Activated CD4-positive, alpha-beta T cell treated with anti-CD3 and anti-CD28 coated beads, Interleukin-2, Interleukin-4, amounts not matched to agents 100 ng/mL and 50 ng/mL, durations not matched to agents 16 hours and 8 hours (primary cell): Measurements from ENCODE around the gene KRT74.

Experiments used
- DNase-seq: peaks from one replicate; pipeline ENCODE4 v3.0.0-alpha.2; 2020; ENCODE audit warnings: low spot score

KRT74 gene

DNA sequence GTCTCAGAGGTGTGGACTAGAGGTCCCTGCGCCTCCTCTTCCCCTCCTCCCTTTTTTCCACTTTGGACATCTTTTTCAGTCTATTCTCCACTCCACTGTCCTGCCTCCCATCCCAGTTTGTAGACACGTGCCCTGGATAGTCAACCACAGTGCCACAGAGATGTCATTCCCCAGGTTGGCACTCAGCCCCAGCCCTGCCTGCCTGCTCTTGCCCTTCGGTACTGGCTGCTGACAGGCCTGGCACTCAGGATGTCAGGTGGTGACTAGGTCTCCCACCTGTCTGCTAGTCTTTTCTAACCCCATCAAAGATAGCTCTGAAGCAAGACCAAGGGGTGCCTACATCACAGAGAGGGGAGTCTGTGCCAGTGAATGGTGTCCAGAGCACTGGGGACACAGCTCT, 36.5 kb downstream of the KRT74 start:
- no peak for DNase-seq

DNA sequence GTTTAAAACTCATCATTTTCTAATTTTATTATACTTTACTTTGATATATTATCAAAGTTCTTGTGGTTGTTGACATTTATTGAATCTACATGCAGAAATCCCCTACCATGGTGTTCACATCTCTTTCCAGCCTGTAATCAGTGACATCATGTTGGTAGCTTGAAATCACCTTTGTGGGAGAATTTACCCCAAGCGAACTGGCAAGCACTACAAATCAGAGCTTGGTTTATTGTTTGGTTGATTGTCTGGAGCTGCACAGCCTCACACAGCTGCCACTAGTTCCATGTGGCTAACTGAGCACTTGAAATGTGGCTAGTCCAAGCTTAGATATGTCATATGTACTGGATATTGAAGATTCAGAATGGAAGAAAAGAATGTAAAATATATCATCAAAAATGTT, 38.1 kb downstream of the KRT74 start:
- no peak for DNase-seq

DNA sequence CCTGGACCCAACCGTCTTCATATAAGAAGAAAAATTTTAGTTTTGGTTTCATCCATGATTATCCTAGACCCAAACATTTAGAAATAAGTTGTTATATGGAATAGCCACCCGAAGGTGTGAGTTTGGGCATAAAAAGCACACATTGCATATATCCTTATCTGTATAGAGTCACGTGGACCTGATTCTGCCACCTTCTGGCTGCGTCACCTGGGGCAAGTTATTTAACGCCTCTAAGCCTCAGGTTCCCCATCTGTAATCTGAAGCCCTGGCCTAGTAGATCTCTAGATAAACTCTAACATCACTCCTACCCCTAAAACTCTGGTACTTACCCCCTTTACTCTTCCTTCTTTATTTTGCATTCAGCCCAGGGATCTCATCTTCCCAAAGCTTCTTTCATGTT, 39.2 kb downstream of the KRT74 start:
- no peak for DNase-seq

DNA sequence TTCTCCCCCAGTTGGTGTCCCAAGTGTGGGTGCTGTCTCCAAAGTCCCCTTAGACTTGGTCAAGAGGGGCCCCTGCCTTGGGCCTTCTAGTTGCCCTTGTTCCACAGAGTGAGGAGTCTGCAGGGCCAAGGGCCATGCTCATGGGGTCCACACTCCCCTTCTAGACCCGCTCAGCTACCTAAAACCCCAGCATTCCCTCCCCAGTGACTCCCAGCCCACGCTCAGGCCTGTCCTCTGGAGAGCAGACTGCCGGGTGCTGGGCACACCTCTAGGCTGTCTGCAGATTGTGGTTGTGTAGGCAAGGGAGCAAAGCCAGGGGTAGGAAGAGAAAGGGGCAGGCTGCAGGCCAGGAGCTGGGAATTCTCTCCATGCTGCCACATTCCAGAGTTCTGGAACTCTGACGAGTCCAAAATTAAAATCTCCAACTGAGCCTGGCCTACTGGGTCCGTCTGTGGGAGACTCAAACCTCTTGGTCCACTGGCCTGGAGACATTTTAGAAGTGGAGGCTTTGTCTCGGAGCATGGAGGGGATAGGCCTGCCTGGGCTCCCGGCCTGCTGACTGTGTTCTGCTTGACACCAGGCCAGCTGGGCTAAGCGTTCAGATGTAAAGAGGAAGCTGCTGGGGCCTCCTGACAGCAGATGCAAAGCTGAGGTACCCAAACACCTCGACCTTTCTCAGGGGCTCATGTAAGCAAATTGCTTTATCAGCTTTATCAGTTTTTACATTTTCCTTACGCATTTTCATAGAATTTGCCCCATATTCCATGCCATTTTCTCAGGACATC, 39.8 kb downstream of the KRT74 start:
- no peak for DNase-seq

DNA sequence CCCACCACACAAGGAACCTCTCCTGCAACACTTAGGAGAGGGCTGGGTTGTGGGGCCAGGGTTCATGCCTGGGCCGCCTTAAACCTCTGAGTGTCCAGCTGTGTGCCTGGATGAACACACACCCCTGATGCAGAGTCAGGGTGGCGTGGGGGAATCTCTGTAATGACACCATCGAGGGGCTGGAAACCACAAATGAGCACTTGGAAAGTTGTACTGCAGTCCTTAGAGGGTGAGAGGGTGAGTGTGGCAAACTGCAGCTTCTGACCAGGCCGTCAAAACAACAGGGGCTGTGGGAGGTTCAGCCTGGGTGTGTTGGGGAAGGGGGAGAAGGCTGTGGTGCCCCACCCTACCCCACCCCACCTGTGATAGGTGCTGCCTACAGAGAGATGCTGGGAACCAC, 41.0 kb downstream of the KRT74 start:
- no peak for DNase-seq

DNA sequence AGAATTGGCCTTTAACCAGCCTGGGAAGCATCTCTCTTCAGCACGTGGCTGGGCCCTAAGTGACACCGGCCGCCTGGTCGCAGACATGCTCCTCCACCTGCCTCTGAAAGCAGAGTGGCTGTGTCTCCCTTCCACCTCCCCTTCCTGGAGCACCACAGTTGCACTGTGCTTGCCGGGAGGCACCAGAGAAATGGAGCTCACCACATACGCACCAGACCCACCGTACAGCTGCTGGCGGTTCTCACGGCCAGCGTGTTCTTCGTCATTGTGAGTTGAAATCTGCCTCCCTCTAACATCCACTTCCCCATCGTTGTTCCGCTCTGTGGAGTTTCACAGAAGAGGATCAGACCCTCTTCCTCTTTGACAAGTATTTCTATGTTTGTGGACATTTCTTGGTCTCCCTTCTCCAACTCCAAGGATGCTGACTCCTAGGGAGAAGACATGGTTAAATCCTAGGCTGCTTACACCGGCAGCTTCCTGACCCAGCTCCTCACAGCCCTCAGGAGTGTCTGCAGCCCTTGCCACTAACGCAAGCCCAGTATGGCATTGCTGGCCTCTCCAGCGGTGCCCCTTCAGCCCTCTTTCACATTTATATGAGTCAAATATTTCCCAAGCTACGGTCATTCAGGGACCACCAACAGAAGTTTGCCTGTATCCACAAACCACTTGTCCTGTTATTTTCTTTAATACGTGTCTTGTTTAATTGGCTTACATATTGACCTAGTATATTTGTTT, 41.9 kb downstream of the KRT74 start:
- DNase-seq: no peak

DNA sequence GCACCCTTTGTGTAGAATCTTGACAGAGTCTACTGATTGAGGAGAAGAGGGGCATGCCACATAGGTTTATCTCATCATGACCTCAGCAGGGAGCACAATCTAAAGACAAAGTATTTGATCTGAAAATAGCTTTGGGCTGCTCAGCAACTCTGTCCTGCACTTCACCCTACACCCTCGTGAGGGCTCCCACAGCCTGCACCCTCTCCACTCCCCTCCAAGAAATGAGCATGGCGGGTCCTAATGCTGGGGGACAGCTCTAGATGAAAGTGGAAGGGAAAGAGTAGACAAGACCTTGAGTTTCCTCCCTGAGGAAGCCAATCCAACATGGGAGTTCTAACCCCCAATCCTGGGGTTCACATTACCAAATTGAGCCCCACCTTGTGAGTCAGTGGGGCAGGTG, 42.7 kb downstream of the KRT74 start:
- no peak for DNase-seq

DNA sequence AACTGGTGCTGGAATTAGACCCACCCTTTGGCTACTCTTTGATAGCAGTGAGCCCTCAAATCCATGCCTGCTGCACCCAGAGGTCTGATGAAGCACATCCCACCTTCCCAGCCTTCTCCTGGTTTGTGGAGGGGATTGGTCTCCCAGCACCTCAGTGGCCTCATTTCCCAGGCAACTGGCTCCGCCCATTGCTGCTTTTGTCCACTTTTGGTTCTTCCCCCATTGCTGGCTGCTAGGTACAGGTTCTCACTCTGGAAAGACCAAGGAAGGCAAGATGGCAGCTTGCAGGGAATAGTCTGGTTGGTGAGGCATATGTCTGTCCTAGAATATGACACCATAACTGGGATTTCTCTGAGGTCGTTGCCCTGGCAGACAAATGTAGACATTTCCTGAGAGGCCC, 43.3 kb downstream of the KRT74 start:
- no peak for DNase-seq

DNA sequence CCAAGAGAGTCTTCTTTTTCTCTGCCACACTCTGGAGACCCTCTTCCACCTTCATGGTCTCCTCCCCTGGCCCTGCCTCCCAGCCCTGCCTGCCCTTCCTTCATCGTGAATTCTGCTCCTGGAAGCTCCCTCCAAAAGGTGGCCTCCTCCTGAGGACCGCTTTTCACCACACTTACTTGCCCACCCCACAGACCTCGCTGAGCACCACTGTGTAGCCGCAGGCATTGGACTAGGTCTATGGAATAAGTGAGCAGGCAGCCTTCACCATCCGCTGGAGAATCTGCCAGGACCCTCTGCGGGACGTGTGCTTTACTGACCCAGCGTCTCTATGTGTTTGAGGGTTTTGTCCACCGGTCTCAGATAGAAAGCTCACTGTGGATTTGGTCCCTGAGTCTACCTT, 43.8 kb downstream of the KRT74 start:
- no peak for DNase-seq

DNA sequence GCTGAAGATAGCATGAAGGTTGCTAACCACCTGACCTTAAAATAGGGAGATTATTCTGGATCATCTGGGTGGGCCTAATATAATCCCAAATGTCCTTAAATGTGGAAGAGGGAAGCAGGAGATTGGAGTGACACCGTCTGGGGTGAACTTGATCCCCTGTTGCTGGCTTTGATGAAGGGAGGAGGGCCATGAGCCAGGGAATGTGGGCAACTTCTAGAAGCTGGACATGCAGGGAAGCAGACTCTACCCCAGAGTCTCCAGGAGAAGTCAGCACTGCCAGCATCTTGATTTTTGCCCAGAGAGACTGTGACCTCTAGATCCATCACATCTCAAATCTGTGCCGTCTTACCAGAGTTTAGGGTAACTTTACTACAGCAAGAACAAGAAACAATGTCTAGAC, 44.2 kb downstream of the KRT74 start:
- no peak for DNase-seq

DNA sequence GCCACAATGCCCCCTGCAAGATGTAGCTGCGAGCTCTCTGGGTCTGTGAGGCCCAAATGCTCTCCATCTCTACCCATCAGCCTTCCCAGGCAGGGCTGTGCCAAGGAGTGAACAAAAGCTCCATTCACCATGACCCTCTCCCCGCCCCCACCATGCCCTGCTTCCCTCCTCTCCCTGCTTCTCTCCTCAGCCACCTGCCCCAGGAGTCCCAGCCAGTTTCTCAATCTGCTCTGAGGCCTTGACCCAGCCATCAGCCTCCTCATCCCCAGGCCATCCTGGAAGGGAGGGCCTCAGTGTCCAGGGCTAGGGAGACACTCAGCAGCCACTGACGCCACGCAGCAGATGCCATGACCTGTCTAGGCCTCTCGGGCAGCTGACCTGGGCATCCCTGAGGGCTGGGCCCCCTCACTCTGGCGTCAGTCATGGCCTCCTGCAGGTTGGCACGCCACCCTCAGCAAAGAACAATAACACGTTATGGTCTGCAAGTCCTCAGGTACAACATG, 45.0 kb downstream of the KRT74 start:
- no peak for DNase-seq

DNA sequence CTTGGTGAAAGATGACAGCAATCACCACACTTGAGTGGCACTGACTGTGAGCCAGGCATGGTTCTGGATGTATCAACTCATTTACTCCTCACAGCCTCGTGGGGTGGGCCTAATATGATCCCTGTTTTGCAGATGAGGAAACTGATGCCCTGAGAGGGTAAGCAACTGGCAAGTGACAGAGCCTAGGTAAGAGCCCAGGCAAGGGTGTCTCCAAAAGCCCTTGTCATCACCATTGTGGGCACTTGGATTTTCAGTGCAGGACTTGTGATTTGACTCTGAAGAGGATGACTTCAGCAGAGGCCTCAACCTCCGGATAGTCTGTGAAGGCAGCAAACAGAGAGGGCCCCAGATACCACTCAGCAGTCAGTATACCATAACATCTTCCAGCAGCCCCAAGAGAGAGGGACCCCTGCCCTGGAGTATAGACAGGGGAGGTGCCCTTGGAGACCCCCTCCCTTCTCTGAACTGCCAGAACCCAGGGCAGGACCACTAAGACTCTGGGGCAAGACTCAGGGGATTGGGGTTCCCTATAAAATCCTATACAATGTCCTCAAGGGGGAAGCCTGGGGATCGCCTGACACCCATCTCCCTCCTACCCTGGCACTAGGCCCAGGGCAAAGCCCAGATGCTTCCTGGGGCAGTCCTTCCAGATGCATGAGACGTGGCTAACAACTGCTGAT, 46.4 kb downstream of the KRT74 start:
- DNase-seq: no peak

DNA sequence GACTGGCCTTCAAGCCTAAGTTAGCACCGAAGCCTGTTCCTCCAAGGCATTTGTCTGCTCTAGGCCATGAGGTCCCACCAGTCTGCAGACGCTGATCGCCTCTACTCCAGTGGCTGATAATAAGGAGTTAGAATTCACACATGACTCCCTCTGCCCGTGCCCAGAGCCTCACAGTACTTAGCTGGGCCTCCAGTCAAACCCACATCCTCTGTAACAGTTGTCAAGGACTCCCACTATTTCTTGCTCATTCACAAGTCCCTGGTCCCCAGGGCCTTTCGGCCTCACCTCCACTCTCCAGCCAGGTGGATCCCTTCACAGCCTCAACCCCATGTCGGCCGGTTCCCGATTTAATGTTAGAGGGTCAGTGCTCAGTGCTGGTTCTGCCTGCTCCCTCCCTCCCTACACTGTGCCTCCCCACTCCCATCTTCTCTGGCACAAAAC, 47.1 kb downstream of the KRT74 start:
- DNase-seq: no peak

DNA sequence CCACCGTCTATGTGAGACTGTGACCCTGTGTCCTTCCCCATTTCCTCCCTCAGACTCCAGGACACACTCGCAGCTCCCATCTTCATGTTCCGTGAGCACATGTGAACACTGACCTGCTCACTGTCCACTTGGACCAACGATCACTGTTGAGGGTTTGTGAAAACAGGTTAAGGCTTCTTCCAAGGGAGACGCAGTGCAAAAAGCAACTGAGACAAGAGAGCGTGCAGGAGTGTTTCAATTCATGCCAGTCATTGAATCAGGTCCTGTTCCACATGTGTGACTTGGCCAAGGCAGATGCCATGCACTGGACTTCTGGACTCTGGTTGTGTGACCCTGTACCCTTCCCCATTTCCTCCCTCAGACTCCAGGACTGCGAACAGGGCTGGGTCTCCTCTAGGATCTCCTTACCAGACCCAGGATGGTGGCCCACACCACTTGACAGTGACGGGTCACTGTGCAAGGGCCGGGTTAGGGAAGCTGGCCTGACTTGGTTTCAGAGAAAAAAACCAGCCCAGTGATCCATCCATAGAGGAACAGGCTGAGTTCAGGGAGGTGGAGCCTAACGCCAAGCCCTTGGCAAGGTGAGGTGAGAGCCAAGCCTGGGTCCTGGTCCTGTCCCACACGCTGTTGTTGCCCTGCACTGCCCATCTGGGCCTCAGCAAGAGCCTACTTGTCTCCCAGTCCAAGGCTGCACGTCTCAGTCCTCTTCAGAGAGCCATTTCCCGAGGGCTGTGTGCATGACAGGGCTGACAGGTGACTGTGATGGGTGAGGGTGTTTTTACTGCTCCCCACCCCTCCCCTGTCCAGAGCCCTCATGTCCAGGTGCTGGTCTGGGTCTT, 47.8 kb downstream of the KRT74 start:
- DNase-seq: no peak

DNA sequence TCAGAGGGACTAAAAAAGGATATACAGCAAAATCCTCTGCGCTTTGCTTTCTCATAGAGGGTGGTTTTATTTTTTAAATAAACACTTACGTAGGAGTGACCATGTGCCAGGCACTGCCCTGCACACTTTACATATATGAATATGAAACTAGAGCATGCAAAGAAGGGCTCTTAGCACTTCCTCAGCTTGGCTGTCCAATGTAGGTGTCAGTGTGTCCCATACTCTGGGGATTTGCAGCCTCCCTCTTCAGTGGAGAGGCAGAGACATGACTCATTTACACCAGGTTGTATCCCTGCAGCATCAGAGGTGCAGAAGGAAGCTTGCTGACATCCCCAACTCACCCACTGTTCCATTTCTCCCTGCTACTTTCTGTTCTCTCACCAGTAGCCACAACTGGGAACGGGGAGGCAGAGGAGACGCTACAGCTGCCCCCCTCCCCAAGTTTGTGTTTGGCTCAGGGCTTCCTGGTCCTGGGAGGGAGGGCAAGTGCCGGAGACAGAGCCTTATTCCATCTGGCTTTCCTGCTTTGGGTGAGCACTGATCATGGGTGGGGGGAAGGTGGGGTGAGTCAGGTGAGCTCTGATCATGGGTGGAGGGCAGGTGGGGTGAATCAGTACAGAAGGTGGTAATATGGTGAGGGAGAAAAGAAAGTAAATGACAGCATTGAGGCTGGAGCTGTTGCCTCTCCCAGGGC, 48.6 kb downstream of the KRT74 start:
- DNase-seq: no peak

DNA sequence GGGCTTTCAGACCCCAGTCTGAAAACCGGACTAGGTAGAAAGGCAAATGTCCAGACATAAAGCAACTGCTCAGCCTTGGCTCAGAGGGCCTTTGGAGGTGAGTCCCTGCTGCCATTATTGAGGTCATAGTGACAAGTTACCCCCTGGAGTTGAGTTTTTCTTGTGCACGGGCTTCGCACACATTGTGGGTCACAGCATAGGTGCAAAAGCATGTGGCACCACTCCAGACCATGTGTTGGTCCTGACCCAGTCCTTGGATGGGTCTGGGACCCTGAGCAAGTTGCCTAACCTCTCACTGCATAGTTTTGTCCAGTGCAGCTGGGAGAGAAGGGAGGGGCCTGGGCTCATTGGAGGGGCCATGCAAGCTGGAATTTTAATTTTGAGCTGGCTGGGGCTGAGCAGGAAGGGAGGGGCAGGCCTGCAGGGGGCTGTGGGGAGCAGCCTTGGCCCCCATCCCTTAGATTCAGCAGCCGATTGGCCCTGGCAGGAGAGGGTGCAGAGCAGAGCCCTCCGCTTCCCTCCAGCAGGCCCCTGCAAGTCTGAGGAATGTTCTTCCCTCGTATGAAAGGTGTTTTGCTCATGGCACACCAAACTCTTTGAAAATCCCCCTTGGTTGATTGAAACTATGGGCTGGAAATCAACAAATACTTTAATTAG, 49.3 kb downstream of the KRT74 start:
- DNase-seq: no peak

DNA sequence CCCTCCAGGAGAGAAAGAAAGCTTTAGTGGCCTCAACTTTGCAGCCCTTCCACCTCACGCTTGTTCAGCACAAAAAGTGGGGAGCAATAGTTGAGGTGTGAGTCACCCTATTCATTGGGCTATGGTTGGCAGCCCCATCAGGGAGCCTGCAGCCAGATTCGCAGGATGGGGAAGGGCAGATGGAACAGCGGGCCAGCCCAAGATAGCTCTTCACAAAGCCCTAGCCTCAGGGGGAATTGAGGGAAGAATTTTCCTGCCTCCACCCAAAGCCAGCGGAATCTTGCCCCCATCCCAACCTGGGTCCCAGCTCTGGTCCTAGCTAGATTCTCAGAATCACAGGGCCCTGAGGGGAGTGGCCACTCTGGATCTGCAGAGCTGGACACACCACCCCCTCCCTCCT, 49.8 kb downstream of the KRT74 start:
- DNase-seq: no peak

DNA sequence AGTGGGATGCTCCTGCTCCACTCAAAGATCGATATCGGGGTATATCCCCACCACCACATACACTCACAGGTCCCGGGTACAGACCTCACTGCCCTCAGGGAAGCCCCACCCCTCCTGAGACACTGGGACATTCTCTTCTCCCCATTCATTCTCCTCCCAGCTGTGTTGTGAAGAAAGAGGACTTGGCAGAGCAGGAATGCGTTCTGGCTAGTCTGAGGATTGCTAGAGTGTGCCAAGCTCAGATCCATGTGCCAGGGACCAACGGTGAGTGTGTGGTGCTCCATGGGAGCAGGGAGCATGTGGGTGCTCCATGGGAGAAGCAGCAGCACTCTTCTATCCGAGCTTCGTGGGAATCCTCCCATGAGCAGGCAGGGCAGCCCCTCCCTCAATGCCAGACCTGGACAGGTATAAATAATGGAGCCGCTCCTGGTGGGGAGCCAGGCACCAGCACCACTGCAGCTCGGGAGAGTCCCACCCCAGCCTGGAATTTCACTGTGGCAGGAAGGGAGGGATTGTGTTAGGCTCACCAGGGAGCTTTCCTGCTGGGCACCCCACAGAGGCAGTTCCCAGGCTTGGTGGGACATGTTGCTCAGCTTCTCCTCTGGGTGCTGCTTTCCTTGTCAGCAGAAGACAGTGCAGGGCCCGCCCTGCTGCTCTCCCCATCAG, 51.2 kb downstream of the KRT74 start:
- DNase-seq: no peak

DNA sequence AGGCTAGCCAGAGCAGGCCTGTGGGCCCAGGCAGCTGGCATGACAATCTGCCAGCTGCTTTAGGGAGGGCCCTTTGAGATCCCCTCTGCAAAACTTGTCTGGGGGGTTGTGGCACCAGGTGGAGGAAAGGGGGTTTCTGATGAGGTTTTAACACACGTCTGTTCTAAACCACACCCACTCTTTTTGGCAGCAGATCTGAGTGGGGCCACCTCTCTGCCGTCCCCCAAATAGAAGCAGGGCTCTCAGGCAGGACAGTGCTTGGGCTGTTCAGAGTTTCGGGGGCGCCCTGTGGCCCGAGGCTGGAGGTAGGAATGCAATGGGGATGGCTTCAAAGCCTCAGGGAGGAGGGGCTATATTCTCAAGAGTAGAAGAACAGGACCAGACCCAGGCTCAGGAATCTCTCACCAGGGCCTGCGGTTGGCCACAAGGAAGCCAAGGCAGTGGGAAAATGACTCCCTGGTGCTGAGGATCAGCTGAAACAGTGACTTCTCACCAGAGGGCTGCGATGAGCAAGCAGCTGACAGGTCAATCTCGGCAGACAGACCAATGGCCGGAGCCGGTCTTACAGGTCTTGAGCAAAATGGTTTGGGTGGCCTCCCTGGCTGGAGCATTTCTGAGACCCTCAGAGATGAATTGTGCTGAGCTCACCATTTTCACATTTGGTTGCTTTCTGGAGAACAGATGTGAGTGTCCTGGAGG, 51.9 kb downstream of the KRT74 start:
- DNase-seq: no peak

DNA sequence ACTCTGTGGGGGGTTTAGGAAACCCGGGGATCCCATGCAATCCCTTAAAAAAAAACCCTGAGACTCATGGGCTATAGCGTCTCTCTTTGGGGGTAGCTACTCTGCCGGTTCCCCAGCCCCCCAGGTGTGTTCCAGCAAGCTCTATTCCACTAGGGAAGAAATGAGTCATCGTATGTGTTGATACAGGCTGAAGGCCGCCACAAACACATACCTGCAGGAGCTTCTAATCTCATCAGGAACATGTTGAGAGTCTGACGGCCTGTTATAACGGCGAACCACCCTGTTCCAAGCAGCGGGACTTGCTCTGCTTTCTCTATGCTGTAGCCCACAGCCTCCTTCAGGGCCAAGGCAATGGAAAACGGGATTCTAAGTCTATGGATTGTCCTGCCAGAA, 52.5 kb downstream of the KRT74 start:
- DNase-seq: no peak
